H1 (cell line): ENCODE data around the gene PLB1. TPM values are rescaled to one million over a fixed set of nuclear protein-coding genes. Genes with fewer than 3 reads are reported as not detected.

Experiments
- PHF8 ChIP-seq: fragments of 200-600 bp; sonication (generic); conservative IDR thresholded peaks from 2 replicates; pipeline ENCODE4 v1.7.1; 2012; ENCODE audit warnings: low read depth, mild to moderate bottlenecking, inconsistent platforms, low read length, moderate library complexity
- polyA plus RNA-seq, 7 experiments: library from polyadenylated mRNA; depleted of rRNA in 3 of 7; stranded (reverse) in 5 of 7; unstranded in 2 of 7; fragments of >200 nt in 5 of 7; fragments of 200-250 nt in 2 of 7; gene quantifications; 1 replicate in 5 of 7; 2 replicates in 1 of 7; 4 replicates in 1 of 7; pipeline versions ENCODE4 v1.2.1 to v1.2.3, GENCODE V29; 2011 to 2013; ENCODE audit warnings: missing spikeins in 2 of 7, mixed read lengths in 2 of 7
- total RNA-seq: library from RNA; stranded (reverse); fragmentation: NEBNext Ultra II Directional; extraction: Animal tissue kit (Norgen Biotek cat#: 25700); gene quantifications from 2 replicates; pipeline ENCODE4 v1.2.1, GENCODE V29; 2021
- TF ChIP-seq, protein P1 (sequence below): fragments of 300-600 bp; sonication (generic); IDR thresholded peaks from 2 replicates; pipeline ENCODE4 v1.7.1; 2012; ENCODE audit warnings: low read length, moderate library complexity, mild to moderate bottlenecking, inconsistent platforms; ENCODE audit not compliant: insufficient replicate concordance

PLB1 gene
- total and polyA plus RNA-seq, 2 of the 8 experiments (the other 6 are each of a cell fraction or from before 2014, with no cell fraction given) = 0.20 to 0.36 TPM

DNA sequence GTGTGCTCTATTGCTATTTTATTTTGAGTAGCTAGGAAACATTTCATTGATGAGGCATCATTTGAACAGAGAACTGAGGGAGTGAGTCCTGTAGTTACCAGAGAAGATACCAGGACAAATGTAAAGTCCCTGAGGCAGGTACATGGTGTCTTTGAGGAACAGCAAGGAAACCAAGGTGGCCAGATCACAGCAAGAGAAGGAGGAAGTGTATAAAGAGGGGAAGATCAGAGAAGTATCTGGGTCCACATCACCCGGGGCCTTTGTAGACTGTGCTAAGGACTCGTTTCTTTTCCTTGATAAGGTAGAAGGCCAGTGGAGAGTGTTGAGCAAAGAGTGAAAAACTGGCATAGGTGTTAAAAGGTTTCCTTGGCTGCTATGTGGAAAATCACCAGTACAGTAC is 34.8 kb upstream of the PLB1 start (continued):
- TF ChIP-seq, protein P1, sequence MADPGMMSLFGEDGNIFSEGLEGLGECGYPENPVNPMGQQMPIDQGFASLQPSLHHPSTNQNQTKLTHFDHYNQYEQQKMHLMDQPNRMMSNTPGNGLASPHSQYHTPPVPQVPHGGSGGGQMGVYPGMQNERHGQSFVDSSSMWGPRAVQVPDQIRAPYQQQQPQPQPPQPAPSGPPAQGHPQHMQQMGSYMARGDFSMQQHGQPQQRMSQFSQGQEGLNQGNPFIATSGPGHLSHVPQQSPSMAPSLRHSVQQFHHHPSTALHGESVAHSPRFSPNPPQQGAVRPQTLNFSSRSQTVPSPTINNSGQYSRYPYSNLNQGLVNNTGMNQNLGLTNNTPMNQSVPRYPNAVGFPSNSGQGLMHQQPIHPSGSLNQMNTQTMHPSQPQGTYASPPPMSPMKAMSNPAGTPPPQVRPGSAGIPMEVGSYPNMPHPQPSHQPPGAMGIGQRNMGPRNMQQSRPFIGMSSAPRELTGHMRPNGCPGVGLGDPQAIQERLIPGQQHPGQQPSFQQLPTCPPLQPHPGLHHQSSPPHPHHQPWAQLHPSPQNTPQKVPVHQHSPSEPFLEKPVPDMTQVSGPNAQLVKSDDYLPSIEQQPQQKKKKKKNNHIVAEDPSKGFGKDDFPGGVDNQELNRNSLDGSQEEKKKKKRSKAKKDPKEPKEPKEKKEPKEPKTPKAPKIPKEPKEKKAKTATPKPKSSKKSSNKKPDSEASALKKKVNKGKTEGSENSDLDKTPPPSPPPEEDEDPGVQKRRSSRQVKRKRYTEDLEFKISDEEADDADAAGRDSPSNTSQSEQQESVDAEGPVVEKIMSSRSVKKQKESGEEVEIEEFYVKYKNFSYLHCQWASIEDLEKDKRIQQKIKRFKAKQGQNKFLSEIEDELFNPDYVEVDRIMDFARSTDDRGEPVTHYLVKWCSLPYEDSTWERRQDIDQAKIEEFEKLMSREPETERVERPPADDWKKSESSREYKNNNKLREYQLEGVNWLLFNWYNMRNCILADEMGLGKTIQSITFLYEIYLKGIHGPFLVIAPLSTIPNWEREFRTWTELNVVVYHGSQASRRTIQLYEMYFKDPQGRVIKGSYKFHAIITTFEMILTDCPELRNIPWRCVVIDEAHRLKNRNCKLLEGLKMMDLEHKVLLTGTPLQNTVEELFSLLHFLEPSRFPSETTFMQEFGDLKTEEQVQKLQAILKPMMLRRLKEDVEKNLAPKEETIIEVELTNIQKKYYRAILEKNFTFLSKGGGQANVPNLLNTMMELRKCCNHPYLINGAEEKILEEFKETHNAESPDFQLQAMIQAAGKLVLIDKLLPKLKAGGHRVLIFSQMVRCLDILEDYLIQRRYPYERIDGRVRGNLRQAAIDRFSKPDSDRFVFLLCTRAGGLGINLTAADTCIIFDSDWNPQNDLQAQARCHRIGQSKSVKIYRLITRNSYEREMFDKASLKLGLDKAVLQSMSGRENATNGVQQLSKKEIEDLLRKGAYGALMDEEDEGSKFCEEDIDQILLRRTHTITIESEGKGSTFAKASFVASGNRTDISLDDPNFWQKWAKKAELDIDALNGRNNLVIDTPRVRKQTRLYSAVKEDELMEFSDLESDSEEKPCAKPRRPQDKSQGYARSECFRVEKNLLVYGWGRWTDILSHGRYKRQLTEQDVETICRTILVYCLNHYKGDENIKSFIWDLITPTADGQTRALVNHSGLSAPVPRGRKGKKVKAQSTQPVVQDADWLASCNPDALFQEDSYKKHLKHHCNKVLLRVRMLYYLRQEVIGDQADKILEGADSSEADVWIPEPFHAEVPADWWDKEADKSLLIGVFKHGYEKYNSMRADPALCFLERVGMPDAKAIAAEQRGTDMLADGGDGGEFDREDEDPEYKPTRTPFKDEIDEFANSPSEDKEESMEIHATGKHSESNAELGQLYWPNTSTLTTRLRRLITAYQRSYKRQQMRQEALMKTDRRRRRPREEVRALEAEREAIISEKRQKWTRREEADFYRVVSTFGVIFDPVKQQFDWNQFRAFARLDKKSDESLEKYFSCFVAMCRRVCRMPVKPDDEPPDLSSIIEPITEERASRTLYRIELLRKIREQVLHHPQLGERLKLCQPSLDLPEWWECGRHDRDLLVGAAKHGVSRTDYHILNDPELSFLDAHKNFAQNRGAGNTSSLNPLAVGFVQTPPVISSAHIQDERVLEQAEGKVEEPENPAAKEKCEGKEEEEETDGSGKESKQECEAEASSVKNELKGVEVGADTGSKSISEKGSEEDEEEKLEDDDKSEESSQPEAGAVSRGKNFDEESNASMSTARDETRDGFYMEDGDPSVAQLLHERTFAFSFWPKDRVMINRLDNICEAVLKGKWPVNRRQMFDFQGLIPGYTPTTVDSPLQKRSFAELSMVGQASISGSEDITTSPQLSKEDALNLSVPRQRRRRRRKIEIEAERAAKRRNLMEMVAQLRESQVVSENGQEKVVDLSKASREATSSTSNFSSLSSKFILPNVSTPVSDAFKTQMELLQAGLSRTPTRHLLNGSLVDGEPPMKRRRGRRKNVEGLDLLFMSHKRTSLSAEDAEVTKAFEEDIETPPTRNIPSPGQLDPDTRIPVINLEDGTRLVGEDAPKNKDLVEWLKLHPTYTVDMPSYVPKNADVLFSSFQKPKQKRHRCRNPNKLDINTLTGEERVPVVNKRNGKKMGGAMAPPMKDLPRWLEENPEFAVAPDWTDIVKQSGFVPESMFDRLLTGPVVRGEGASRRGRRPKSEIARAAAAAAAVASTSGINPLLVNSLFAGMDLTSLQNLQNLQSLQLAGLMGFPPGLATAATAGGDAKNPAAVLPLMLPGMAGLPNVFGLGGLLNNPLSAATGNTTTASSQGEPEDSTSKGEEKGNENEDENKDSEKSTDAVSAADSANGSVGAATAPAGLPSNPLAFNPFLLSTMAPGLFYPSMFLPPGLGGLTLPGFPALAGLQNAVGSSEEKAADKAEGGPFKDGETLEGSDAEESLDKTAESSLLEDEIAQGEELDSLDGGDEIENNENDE = no peak
- no peak for TF ChIP-seq PHF8
- TF ChIP-seq, all 59 proteins: peak for 0
